IPS-NIHi7 (cell line): ENCODE results near the gene TACR2.

ENCODE experiments used
- DNase-seq: peaks from one replicate; pipeline ENCODE4 v3.0.0; 2012; ENCODE audit warnings: mixed read lengths; ENCODE audit errors: extremely low spot score

TACR2 gene

DNA sequence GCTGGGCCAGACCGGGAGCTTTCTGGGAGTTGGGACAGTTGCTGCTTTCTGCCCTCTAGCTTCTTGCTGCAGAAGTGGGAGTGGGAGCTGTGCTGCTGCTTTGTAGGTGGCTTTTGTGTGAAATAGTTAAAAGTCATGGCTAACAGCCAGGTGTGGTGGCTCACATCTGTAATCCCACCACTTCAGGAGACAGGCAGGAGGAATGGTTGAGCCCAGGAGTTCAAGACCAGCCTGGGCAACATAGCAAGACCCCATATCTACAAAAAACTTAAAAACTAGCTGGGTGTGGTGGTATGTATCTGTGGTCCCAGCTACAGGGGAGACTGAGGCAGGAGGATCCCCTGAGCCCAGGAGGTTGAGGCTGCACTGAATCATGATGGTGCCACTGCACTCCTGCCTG, 13.7 kb downstream of the TACR2 start:
- DNase-seq, result no peak

- no peak for DNase-seq
Measured at GRCh38 chr10:69402386-69402785, 14.3 kb downstream of the TACR2 start.

DNA sequence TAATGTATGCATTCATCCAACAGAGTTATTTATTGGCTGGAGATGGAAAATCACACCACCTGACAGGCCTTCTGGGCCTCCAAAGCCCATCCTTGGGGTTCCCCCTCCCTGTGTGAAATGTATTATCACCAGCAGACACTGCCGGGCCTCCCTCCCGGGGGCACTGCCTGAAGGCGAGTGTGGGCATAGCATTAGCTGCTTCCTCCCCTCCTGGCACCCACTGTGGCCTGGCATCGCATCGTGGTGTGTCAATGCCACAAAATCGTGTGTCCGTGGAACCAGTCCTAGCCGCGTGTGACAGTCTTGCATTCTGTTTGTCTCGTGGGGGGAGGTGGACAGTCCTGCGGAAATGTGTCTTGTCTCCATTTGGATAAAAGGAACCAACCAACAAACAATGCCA, 15.3 kb downstream of the TACR2 start:
- DNase-seq, result no peak

DNA sequence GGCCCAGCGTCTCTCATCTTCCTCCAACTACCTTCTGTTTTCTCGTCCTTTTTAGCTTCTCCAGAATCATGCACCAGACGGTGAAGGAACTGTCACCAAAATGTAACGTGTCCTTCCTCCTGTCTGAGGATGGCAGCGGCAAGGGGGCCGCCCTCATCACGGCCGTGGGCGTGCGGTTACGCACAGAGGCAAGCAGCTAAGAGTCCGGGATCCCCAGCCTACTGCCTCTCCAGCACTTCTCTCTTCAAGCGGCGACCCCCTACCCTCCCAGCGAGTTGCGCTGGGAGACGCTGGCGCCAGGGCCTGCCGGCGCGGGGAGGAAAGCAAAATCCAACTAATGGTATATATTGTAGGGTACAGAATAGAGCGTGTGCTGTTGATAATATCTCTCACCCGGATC, 15.8 kb downstream of the TACR2 start:
- no peak for DNase-seq

- DNase-seq, result no peak
Measured at GRCh38 chr10:69398466-69398865, 18.3 kb downstream of the TACR2 start.

DNA sequence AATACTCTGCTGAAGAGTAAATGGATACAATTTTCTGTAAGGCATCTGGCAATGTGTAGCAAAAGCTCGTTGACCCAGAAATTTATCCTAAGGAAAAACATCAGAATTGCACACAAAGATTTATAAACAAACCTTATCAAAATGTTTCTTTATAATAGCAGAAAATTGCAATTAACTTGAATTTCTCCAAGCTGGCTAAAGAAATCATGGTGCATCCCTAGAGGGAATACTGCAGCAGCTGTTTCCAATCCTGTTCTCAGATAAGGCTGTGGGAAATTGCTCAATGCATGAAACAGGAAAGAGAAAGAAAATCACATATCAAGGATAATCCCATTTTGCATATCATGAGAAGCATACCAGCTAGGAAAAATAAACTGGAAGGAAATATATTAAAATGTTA, 18.7 kb downstream of the TACR2 start:
- DNase-seq, result no peak

DNA sequence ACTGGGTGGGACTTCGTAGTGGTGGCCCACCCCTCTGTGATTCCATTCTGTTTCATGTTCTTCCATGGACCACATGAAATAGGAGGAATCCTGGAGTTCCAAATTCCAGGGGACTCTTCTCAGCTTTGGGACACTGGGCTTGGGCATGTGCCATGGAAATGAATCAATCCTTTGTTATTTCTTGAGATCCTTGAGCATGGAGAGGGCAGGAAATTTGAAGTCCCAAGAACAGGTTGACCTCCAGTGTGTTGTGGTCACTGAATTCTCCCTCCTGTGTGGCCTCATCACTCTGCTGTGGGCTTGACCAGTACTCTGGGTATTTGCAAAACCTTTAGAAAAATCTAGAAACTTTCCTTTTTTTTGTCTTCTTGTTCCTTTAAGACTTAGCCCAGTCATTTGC, 22.7 kb downstream of the TACR2 start:
- no peak for DNase-seq

DNA sequence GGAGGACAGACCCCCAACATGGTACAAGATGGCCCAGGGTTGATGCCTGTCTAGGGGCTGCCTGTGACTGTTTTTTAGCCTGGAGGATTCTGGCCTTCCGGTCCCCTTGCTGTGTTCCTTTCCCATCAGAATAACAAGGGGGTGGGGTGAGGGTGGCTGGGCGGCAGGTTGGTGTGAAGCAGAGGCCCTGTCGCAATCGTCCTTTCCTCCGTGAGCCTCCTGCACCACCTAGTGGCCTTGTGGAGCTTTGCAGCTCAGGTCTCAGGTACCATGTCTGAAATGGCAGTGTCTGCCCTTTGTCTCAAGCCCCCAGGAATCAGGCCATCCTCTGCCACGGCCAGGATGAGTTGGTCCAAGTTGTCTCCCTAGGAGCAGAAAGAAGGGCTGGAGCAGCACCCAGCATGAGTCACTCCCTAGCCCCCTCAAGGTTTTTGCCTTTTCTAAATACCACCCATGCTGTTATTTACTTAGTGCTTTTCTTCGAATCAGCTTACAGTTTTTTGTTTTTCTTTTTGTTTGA, 24.2 kb downstream of the TACR2 start:
- peak; percentile 92 for DNase-seq

- DNase-seq, result no peak
Measured at GRCh38 chr10:69391158-69391557, 25.6 kb downstream of the TACR2 start.

DNA sequence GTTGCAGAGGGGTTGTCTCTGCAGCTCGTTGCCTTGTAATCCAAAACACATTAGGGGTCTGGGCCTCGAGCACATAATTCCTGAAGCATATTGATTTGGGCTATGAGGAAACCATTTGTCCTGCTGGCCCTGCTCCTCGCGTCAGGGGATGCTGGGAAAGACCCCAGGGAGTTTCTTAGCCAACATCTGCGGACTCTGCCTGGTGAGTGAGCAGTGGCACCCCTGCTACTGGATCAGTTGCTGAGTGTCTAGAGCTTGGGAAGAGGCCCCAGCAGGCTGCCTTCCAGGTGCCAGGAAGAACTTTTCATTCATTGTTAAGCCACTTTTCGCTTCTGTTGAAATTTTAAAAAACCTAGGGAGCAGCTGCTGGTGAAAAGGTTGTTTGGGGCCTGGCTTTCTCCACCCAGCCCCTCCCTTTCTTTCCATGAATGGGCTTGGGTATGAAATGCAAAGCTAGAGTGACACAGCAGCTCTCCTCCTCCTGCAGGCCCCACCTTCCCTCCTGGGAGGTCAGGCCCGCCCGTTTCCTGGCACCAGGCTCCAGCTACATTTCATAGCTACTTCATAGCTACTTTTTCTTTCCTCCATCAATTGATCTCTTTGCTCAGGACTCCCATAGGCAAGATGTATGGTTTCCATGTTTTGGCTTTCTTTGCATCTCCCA, 26.8 kb downstream of the TACR2 start:
- peak; percentile 89 for DNase-seq

GRCh38 chr10:69388488-69388887, 28.2 kb downstream of the TACR2 start:
- no peak for DNase-seq

- DNase-seq, result no peak
Measured at GRCh38 chr10:69387500-69387899, 29.2 kb downstream of the TACR2 start.

- DNase-seq, result no peak
Measured at GRCh38 chr10:69385454-69386350, 31.0 kb downstream of the TACR2 start.

GRCh38 chr10:69384320-69384719, 32.4 kb downstream of the TACR2 start:
- no peak for DNase-seq

DNA sequence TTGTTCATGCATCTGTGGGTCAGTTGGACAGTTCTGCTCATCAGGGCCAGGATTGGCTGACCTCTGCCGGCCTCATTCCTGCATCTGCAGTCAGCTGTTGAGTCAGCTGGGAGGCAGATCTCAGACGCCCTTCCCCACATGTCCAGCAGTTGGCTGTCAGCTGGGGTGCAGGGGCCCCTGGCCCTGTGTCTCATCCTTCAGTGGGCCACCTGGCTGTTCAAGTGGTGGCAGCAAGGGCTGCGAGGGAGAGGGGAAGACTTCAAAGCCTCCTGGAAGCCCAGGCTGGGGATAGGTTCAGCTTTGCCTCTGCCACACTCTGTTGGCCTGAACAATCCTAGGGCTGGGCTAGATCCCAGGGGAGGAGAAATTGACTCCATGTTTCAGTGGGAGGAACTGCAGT, 33.2 kb downstream of the TACR2 start:
- DNase-seq, result no peak

- no peak for DNase-seq
Measured at GRCh38 chr10:69382382-69383117, 34.2 kb downstream of the TACR2 start.

GRCh38 chr10:69379800-69380199, 36.9 kb downstream of the TACR2 start:
- no peak for DNase-seq

- no peak for DNase-seq
Measured at GRCh38 chr10:69377933-69378332, 38.8 kb downstream of the TACR2 start.

- DNase-seq, result no peak
Measured at GRCh38 chr10:69377191-69377590, 39.5 kb downstream of the TACR2 start.

DNA sequence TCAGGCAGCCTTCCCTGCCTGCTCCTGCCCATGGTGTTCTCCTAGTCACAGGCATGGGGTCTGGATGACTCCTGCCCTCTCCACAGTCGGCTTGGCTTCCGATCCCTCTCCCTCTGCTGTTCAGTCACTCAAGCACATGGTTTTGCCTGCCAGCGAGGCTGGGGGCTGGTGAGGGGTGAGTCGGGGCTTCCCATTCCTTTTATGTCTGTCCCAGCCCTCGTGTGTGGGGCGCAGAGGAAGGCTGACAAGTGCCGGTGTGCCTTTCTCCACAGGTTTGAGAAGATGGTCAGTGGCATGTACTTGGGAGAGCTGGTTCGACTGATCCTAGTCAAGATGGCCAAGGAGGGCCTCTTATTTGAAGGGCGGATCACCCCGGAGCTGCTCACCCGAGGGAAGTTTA, 40.1 kb downstream of the TACR2 start:
- DNase-seq, result no peak

GRCh38 chr10:69375307-69376151, 41.2 kb downstream of the TACR2 start:
- DNase-seq, result peak; percentile 97
